MCF 10A (cell line): ENCODE data around the gene LYPD6. TPM values are rescaled to one million over a fixed set of nuclear protein-coding genes. Genes with fewer than 3 reads are reported as not detected.

ENCODE experiments used
- BruUV-seq: library from RNA; stranded (reverse); fragments of 400-500 nt; replicated peaks from 2 replicates; lab custom pipeline; 2021; lab: Mats Ljungman, UMichigan
- CTCF ChIA-PET: fragments of 300-600 bp; sonication (Branson Sonifier 250); formaldehyde crosslinking; extraction: SDS; loops from one replicate; lab custom pipeline; 2021; ENCODE audit warnings: antibody characterized with exemption, inconsistent platforms; lab: Yijun Ruan, JAX
- POLR2A ChIA-PET: fragments of 300-600, 350-650 bp; sonication (Branson Sonifier 250); formaldehyde crosslinking; extraction: SDS; loops from one replicate; lab custom pipeline; 2020; ENCODE audit warnings: antibody characterized with exemption, inconsistent platforms; lab: Yijun Ruan, JAX
- DNase-seq: peaks from one replicate; pipeline ENCODE4 v3.0.0-alpha.2; 2018; ENCODE audit not compliant: unreplicated experiment
- H3K27ac Mint-ChIP-seq: one replicate; pipeline ENCODE4 v1.8.0; 2022; ENCODE audit warnings: mild to moderate bottlenecking, low read depth, mixed read lengths; ENCODE audit not compliant: unreplicated experiment
- H3K27me3 Mint-ChIP-seq: one replicate; pipeline ENCODE4 v1.8.0; 2022; ENCODE audit warnings: mixed read lengths; ENCODE audit not compliant: insufficient read depth, unreplicated experiment
- H3K36me3 Mint-ChIP-seq: one replicate; pipeline ENCODE4 v1.8.0; 2022; ENCODE audit warnings: mild to moderate bottlenecking, moderate library complexity, mixed read lengths; ENCODE audit not compliant: insufficient read depth, unreplicated experiment
- H3K4me1 Mint-ChIP-seq: one replicate; pipeline ENCODE4 v1.8.0; 2022; ENCODE audit warnings: mixed read lengths; ENCODE audit not compliant: insufficient read depth, unreplicated experiment
- H3K4me3 Mint-ChIP-seq: one replicate; pipeline ENCODE4 v1.8.0; 2022; ENCODE audit warnings: mild to moderate bottlenecking, moderate library complexity, mixed read lengths; ENCODE audit not compliant: unreplicated experiment
- H3K9me3 Mint-ChIP-seq: one replicate; pipeline ENCODE4 v1.8.0; 2022; ENCODE audit warnings: mixed read lengths; ENCODE audit not compliant: unreplicated experiment
- CTCF ChIP-seq: fragments of 200-600 bp; IDR thresholded peaks from one replicate; pipeline ENCODE4 v1.8.0; 2022; ENCODE audit warnings: antibody characterized with exemption, mild to moderate bottlenecking; ENCODE audit not compliant: unreplicated experiment
- intact Hi-C: fragments of 100-400 bp; cut with micrococcal nuclease; formaldehyde crosslinking; loops from 2 replicates; pipeline ENCODE4 v1.14.1; 2022
- total RNA-seq: library from RNA; stranded (reverse); gene quantifications from 2 replicates; pipeline ENCODE4 v1.2.3, GENCODE V29; 2022

The LYPD6 gene
- total RNA-seq, 1 experiment from 2014 or later, result 3.2 TPM

- intact Hi-C loops, result no loop called here
- no peak overlapping the region for H3K4me3 Mint-ChIP-seq
- H3K27ac Mint-ChIP-seq, result no peak overlapping the region
- no peak for DNase-seq
- ChIA-PET CTCF (interaction anchor here (0.7 to 0.9 kb wide), 4 partner anchors 12 to 243 kb away, joined by 3 to 4 read pairs (median 3); partner anchors contain the start of gene LYPD6), POLR2A (interaction anchor here (1.0 kb wide), 1 partner anchor 53 kb away, joined by 3 read pairs; no protein-coding TSS in a partner anchor)
- H3K9me3 Mint-ChIP-seq, result peaks cover 3% of the 10 kb centered on the region
- no peaks in the 10 kb centered on the region for H3K36me3 Mint-ChIP-seq
- no peaks in the 10 kb centered on the region for H3K4me1 Mint-ChIP-seq
- H3K27me3 Mint-ChIP-seq, result no peaks in the 10 kb centered on the region
- TF ChIP-seq CTCF, result no peak
- no TSS peak for BruUV-seq
Measured at GRCh38 chr2:149342509-149342908, 12.1 kb downstream of the LYPD6 start.

GRCh38 chr2:149344105-149344504 is 13.7 kb downstream of the LYPD6 start:
- ChIA-PET CTCF (interaction anchor here (1.1 kb wide), 1 partner anchor 31 kb away, joined by 3 read pairs; no protein-coding TSS in a partner anchor), POLR2A (no interaction called here)
- Mint-ChIP-seq H3K4me3 (no peak overlapping the region), H3K27ac (no peak overlapping the region), H3K27me3 (no peaks in the 10 kb centered on the region), H3K4me1 (no peaks in the 10 kb centered on the region), H3K36me3 (no peaks in the 10 kb centered on the region), H3K9me3 (no peaks in the 10 kb centered on the region)
- BruUV-seq, result no TSS peak
- TF ChIP-seq CTCF, result no peak
- intact Hi-C loops, result no loop called here
- no peak for DNase-seq

- no peak overlapping the region for H3K27ac Mint-ChIP-seq
- CTCF ChIA-PET, result no interaction called here
- DNase-seq, result no peak
- no peaks in the 10 kb centered on the region for H3K4me1 Mint-ChIP-seq
- no peak overlapping the region for H3K4me3 Mint-ChIP-seq
- intact Hi-C loops, result no loop called here
- POLR2A ChIA-PET, result no interaction called here
- TF ChIP-seq CTCF, result no peak
- H3K36me3 Mint-ChIP-seq, result no peaks in the 10 kb centered on the region
- no peaks in the 10 kb centered on the region for H3K27me3 Mint-ChIP-seq
- no TSS peak for BruUV-seq
- no peaks in the 10 kb centered on the region for H3K9me3 Mint-ChIP-seq
Measured at GRCh38 chr2:149346272-149346671, 15.9 kb downstream of the LYPD6 start.

GRCh38 chr2:149348291-149348690 is 17.9 kb downstream of the LYPD6 start:
- ChIA-PET CTCF (interaction anchor here (0.7 to 0.8 kb wide), 2 partner anchors 15 to 1056 kb away, joined by 3 to 4 read pairs; no protein-coding TSS in a partner anchor), POLR2A (interaction anchor here (0.6 kb wide), 1 partner anchor 349 kb away, joined by 5 read pairs; no protein-coding TSS in a partner anchor)
- Mint-ChIP-seq H3K27me3 (no peaks in the 10 kb centered on the region), H3K27ac (no peak overlapping the region), H3K9me3 (no peaks in the 10 kb centered on the region), H3K4me1 (no peaks in the 10 kb centered on the region), H3K4me3 (no peak overlapping the region), H3K36me3 (no peaks in the 10 kb centered on the region)
- BruUV-seq, result no TSS peak
- TF ChIP-seq CTCF, result no peak
- no peak for DNase-seq
- intact Hi-C loops, result no loop called here
